ENCODE results near the gene LNP1. TPM values are rescaled to one million over a fixed set of nuclear protein-coding genes. Genes with fewer than 3 reads are reported as not detected.

The LNP1 gene
- total RNA-seq, 6 experiments from 2014 or later: 0.89 to 1.9 (median 1.7) TPM

DNA sequence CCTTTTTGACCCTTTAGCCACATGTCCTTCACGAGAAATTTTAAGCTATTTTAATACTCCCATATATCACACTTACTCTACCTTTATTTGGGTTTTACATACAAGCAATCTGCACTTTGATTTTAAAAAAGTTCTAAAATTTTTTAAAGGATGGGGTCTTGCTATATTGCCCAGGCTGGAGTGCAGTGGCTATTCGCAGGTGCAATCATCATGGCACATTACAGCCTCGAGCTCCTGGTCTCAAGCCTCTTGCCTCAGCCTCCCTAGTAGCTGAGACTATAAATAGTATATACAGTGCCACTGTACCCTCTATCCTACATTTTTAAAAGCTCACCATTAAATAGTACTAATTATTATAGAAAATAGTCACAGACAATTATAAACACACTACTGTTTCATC lies 36.9 kb upstream of the LNP1 start:
- H3K4me3 ChIP-seq: no peak overlapping the region
- no peak for DNase-seq
- H3K27ac ChIP-seq: no peak overlapping the region
- TF ChIP-seq, protein P1, sequence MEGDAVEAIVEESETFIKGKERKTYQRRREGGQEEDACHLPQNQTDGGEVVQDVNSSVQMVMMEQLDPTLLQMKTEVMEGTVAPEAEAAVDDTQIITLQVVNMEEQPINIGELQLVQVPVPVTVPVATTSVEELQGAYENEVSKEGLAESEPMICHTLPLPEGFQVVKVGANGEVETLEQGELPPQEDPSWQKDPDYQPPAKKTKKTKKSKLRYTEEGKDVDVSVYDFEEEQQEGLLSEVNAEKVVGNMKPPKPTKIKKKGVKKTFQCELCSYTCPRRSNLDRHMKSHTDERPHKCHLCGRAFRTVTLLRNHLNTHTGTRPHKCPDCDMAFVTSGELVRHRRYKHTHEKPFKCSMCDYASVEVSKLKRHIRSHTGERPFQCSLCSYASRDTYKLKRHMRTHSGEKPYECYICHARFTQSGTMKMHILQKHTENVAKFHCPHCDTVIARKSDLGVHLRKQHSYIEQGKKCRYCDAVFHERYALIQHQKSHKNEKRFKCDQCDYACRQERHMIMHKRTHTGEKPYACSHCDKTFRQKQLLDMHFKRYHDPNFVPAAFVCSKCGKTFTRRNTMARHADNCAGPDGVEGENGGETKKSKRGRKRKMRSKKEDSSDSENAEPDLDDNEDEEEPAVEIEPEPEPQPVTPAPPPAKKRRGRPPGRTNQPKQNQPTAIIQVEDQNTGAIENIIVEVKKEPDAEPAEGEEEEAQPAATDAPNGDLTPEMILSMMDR (IDR thresholded peaks at IDR 0.05): no peak
- TF ChIP-seq POLR2A (IDR thresholded peaks at IDR 0.05): no peak
- 91% methylated on average over 3 of the region's 3 CpGs for WGBS (ENCODE audit: insufficient coverage, low coverage, low lambda C conversion rate, missing lambda C conversion rate)
- H3K36me3 ChIP-seq: peaks cover 0 to 32% (median 4%) of the 10 kb centered on the region in 4 donors
- intact Hi-C loops (cut with DNase I): no loop called here
- peaks cover 0 to 44% (median 0%) of the 10 kb centered on the region in 4 donors for H3K4me1 ChIP-seq
- no peak for ATAC-seq
- H3K27me3 ChIP-seq: no peaks in the 10 kb centered on the region
- H3K9me3 ChIP-seq: no peaks in the 10 kb centered on the region

DNA sequence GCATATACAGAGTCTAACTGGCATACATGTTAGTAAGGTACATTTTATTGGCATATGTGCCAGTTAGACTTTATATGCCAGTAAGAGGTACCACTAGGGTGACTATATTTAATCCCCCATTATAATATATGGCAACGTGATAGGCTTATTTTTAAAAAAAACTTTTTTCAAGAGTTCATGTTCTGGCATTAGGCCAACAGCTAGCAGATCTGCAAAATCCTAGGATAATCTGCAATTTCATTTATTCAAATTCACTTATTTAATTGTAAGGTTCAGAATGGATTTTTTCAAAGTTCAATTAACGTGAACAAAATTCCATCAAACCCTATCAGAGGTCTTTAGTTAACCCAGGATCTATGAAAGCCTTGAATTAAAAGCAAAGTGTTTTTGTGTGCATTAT lies 34.9 kb upstream of the LNP1 start:
- H3K4me1 ChIP-seq: peaks cover 0 to 26% (median 0%) of the 10 kb centered on the region in 4 donors
- no peaks in the 10 kb centered on the region for H3K9me3 ChIP-seq
- H3K4me3 ChIP-seq: no peak overlapping the region
- TF ChIP-seq, protein P1 (IDR thresholded peaks at IDR 0.05): no peak
- TF ChIP-seq POLR2A (IDR thresholded peaks at IDR 0.05): no peak
- intact Hi-C loops (cut with DNase I): no loop called here
- H3K36me3 ChIP-seq: peaks cover 0 to 41% (median 5%) of the 10 kb centered on the region in 4 donors
- ATAC-seq: no peak
- 63% methylated on average over 2 of the region's 2 CpGs for WGBS (ENCODE audit: insufficient coverage, low coverage, low lambda C conversion rate, missing lambda C conversion rate)
- DNase-seq: no peak
- no peaks in the 10 kb centered on the region for H3K27me3 ChIP-seq
- no peak overlapping the region for H3K27ac ChIP-seq

DNA sequence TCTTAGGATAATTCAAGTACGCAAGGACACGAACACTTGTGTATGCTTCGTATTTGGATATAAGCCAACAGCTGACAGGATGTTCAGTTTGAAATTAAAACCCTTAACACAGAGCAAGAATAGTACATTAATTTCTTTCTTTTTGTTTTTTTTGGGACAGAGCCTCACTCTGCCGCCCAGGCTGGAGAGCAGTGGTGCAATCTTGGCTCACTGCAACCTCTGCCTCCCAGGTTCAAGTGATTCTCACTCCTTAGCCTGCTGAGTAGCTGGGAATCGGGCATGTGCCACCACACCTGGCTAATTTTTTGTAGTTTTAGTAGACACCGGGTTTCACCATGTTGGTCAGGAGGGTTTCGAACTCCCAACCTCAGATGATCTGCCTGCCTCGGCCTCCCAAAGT lies 32.9 kb upstream of the LNP1 start:
- TF ChIP-seq, protein P1 (IDR thresholded peaks at IDR 0.05): no peak
- no peak for TF ChIP-seq POLR2A (IDR thresholded peaks at IDR 0.05)
- peak in 3 of 4 donors; percentile 23 to 60 (median 44) for ATAC-seq
- Histone ChIP-seq H3K4me3 (no peak overlapping the region), H3K27me3 (no peaks in the 10 kb centered on the region), H3K36me3 (peaks cover 0 to 55% (median 7%) of the 10 kb centered on the region in 4 donors), H3K27ac (no peak overlapping the region), H3K4me1 (peaks cover 0 to 21% (median 0%) of the 10 kb centered on the region in 4 donors), H3K9me3 (no peaks in the 10 kb centered on the region)
- 54% methylated on average over 7 of the region's 8 CpGs for WGBS (ENCODE audit: insufficient coverage, low coverage, low lambda C conversion rate, missing lambda C conversion rate)
- no peak for DNase-seq
- intact Hi-C loops (cut with DNase I): no loop called here

DNA sequence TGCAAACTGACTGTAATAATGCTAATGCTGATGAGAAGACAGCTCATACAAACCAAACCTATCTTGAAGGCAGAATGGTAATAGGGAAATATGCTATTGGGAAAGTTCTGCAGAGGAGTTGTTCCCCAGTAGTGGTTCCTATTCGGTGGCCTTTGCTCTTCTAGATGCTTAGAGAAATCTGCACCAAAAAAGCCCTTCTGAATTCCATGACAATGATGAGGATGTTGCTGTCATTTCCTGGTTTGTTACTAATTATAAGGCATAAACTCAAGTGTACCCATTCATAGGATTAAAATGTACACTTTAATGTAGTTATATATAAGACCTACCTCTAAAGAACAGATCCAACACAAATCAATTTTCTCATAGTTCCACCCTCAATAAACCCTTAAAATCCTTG lies 30.6 kb upstream of the LNP1 start:
- no peak for ATAC-seq
- DNase-seq: no peak
- WGBS (ENCODE audit: insufficient coverage, low coverage, low lambda C conversion rate, missing lambda C conversion rate): 89% methylated on average over 1 of the region's 1 CpG
- no peak for TF ChIP-seq POLR2A (IDR thresholded peaks at IDR 0.05)
- TF ChIP-seq, protein P1 (IDR thresholded peaks at IDR 0.05): no peak
- Histone ChIP-seq H3K36me3 (peaks cover 0 to 48% (median 5%) of the 10 kb centered on the region in 4 donors), H3K27ac (no peak overlapping the region), H3K9me3 (no peaks in the 10 kb centered on the region), H3K27me3 (no peaks in the 10 kb centered on the region), H3K4me3 (no peak overlapping the region), H3K4me1 (peaks cover 0 to 41% (median 4%) of the 10 kb centered on the region in 4 donors)
- intact Hi-C loops (cut with DNase I): no loop called here

DNA sequence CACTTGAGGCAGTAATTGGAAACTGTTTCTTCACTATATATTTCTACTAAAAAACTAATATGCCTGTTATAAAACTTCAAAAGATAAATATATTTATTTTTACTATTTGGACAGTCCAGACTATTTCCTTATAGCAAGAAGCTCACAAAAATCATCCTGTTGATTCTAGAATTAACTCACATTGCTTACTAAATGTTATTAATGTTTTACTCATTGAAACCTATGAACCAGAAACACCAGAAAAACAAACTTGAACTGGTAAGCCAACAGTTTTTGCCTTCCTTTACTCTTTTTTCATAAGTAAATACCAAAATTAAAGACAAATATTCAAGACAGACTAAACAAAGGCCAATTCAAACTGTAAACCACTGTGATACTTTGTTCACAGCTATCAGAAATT lies 26.8 kb upstream of the LNP1 start:
- no peak for TF ChIP-seq POLR2A (IDR thresholded peaks at IDR 0.05)
- TF ChIP-seq, protein P1 (IDR thresholded peaks at IDR 0.05): no peak
- intact Hi-C loops (cut with DNase I): no loop called here
- DNase-seq (no peak), ATAC-seq (peak; percentile 20 to 73 (median 40))
- Histone ChIP-seq H3K27me3 (no peaks in the 10 kb centered on the region), H3K9me3 (no peaks in the 10 kb centered on the region), H3K27ac (peak overlapping the region in 2 of 3 donors; percentile 34 to 52), H3K4me3 (no peak overlapping the region), H3K4me1 (peaks cover 0 to 22% (median 4%) of the 10 kb centered on the region in 4 donors), H3K36me3 (peaks cover 7 to 49% (median 16%) of the 10 kb centered on the region in 4 donors)

Data from right lobe of liver (tissue), 6 donors.